Subcutaneous adipose tissue (tissue), 4 donors: ENCODE measurements around the gene MYBPHL. TPM values are rescaled to one million over a fixed set of nuclear protein-coding genes. Genes with fewer than 3 reads are reported as not detected.

Experiments
- CTCF ChIP-seq: fragments of 450-650 bp; IDR thresholded peaks from one replicate; pipeline ENCODE4 v1.5.1; 2016; ENCODE audit warnings: low read depth, mild to moderate bottlenecking, control low read depth, antibody characterized with exemption, moderate library complexity
- total RNA-seq, 4 donors: library from RNA; depleted of rRNA; stranded (reverse); fragments of >200 nt; gene quantifications; one replicate each; pipeline ENCODE4 v1.1.0, GENCODE V29; 2016

The MYBPHL gene
- total RNA-seq, 4 donors from 2014 or later: not detected

GRCh38 chr1:109261578-109261977 is 45.2 kb downstream of the MYBPHL start:
- no peak for TF ChIP-seq CTCF

- TF ChIP-seq CTCF: no peak
Observed at GRCh38 chr1:109261006-109261405, 45.8 kb downstream of the MYBPHL start.

GRCh38 chr1:109259674-109260557 is 46.9 kb downstream of the MYBPHL start:
- TF ChIP-seq CTCF: no peak

- no peak for TF ChIP-seq CTCF
Observed at GRCh38 chr1:109258481-109259466, 48.0 kb downstream of the MYBPHL start.

GRCh38 chr1:109257682-109258421 is 49.0 kb downstream of the MYBPHL start:
- TF ChIP-seq CTCF: no peak

GRCh38 chr1:109256971-109257681 is 49.7 kb downstream of the MYBPHL start:
- TF ChIP-seq CTCF: no peak
